Peyer's patch (tissue), 4 donors: ENCODE data around the gene CSGALNACT2. TPM values are rescaled to one million over a fixed set of nuclear protein-coding genes. Genes with fewer than 3 reads are reported as not detected.

Experiments
- DNase-seq, 3 donors: peaks; one replicate each; pipeline ENCODE4 v3.0.0-alpha.2; 2017 to 2019
- H3K27ac ChIP-seq, 4 donors: fragments of 200-600 bp; sonication (generic); one replicate each; pipeline ENCODE4 v1.5.1; 2016 to 2019
- H3K27me3 ChIP-seq, 2 donors: fragments of 200-600 bp; sonication (generic); one replicate each; pipeline ENCODE4 v1.5.1; 2019
- H3K36me3 ChIP-seq, 3 donors: fragments of 200-600 bp; sonication (generic); one replicate each; pipeline ENCODE4 v1.5.1; 2016 to 2019
- H3K4me1 ChIP-seq, 4 donors: fragments of 200-600 bp; sonication (generic); one replicate each; pipeline ENCODE4 v1.5.1; 2016 to 2019
- H3K4me3 ChIP-seq, 4 donors: fragments of 200-600 bp; sonication (generic); 1 replicate in 3 of 4; 2 replicates in 1 of 4; pipeline ENCODE4 v1.5.1; 2016 to 2019; ENCODE audit warnings: mild to moderate bottlenecking in 1 of 4
- H3K9me3 ChIP-seq, 4 donors: fragments of 200-600 bp; sonication (generic); one replicate each; pipeline ENCODE4 v1.5.1; 2016 to 2019; ENCODE audit warnings: mild to moderate bottlenecking in 1 of 4
- CTCF ChIP-seq, 6 experiments: fragments of 450-650 bp in 4 of 6; fragments of 200-600 bp in 2 of 6; sonication (generic) in 1 of 6; IDR thresholded peaks; one replicate each; pipeline ENCODE4 v1.5.1; 2017 to 2019; ENCODE audit warnings: antibody characterized with exemption in 6 of 6, mild to moderate bottlenecking in 3 of 6, moderate library complexity in 1 of 6
- POLR2A ChIP-seq, 2 donors: fragments of 450-650 bp; IDR thresholded peaks; one replicate each; pipeline ENCODE4 v1.5.1; 2017; ENCODE audit warnings: antibody characterized with exemption in 2 of 2, mild to moderate bottlenecking in 2 of 2, moderate library complexity in 2 of 2
- total RNA-seq, 4 donors: library from RNA; depleted of rRNA; stranded (reverse); fragments of >200 nt; gene quantifications; one replicate each; pipeline ENCODE4 v1.1.0, GENCODE V29; 2016

Gene CSGALNACT2
- total RNA-seq, 4 donors from 2014 or later: 5.8 to 24.8 (median 7.9) TPM

DNA sequence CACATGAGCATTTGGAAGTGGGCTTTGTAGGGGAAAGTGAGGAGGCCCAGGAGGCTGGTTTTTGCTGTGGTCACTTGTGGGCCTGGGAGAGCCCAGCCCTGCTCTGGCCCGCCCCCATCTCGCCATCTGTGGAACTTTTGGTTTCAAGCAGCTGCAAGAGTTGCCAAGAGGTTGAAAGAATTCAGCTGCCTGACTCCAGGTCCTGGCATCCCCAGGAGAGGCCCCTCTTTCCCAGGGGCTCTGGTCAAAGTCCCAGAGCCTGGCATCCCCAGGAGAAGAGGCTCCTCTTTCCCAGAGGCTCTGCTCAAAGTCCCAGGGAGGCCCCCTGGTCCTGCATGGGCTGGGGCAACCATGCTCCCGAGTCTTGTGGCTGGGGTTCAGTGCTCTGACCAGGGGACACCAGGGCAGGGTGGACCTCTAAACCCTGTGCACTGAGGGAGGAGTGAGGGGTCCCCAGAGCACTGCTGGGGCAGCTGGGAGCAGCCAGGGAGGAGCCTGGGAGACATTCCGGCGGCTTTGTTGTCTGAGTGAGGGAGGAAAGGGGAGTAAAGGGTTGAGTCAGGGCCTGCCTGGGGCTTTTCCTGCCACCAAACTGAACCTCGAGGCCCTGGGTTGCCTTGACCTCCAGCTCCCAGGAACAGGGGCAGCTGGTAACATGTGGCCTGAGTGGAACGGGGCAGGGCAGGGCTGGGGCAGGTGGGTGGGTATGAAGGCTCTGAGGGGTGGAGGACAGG lies 27.7 kb upstream of the CSGALNACT2 start:
- no peak for DNase-seq
- Histone ChIP-seq H3K9me3 (no peaks in the 10 kb centered on the region), H3K4me3 (no peak overlapping the region), H3K27ac (no peak overlapping the region), H3K4me1 (peaks cover 0 to 5% (median 1%) of the 10 kb centered on the region in 4 donors), H3K36me3 (no peaks in the 10 kb centered on the region), H3K27me3 (no peaks in the 10 kb centered on the region)
- no peak for TF ChIP-seq POLR2A (IDR thresholded peaks at IDR 0.05)
- TF ChIP-seq CTCF (IDR thresholded peaks at IDR 0.05): no peak

DNA sequence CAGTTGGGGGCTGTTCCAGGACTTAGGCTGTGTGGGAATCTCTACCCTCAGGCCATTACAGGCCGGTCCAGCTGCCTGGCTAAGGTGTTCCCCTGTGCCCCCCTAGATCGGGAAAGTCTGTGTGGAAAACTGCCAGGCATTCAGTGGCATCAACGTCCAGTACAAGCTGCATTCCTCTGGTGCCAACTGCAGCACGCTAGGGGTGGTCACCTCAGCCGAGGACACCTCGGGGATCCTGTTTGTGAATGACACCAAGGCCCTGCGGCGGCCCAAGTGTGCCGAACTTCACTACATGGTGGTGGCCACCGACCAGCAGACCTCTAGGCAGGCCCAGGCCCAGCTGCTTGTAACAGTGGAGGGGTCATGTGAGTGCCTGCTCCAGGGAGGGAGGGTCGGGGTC lies 27.1 kb upstream of the CSGALNACT2 start:
- no peak overlapping the region for H3K4me3 ChIP-seq
- H3K27ac ChIP-seq: no peak overlapping the region
- H3K9me3 ChIP-seq: no peaks in the 10 kb centered on the region
- TF ChIP-seq POLR2A (IDR thresholded peaks at IDR 0.05) (no peak), CTCF (IDR thresholded peaks at IDR 0.05) (no peak)
- H3K36me3 ChIP-seq: no peaks in the 10 kb centered on the region
- H3K27me3 ChIP-seq: no peaks in the 10 kb centered on the region
- no peaks in the 10 kb centered on the region for H3K4me1 ChIP-seq
- DNase-seq: no peak

DNA sequence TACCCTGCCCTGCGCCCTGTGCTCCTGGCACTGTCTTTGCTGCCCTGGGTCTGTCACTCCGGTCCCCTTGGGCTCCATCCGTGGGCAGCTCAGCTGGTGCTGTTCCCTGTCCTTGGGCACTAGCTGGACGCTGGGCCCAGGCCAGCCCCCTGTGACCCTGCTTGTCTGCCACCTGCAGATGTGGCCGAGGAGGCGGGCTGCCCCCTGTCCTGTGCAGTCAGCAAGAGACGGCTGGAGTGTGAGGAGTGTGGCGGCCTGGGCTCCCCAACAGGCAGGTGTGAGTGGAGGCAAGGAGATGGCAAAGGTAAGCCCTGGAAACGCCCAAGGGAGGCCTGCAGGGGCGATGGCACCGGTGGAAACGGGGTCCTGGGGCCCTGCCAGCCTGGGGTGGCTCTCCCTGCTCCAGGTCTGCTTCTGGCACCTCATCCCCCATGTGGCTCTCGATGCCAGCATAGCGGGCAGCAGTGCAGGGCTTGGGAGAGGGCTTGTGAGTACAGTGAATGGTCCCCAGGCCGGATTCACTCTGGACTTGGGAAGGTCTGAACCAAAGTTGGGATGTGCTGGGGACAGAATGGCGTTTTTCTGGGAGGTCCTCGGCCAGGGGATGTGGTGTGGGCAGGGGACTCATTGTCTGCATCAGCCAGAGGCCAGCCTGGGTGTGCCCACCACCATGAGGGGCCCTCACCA lies 26.2 kb upstream of the CSGALNACT2 start:
- H3K36me3 ChIP-seq: no peaks in the 10 kb centered on the region
- DNase-seq: no peak
- TF ChIP-seq POLR2A (IDR thresholded peaks at IDR 0.05) (no peak), CTCF (IDR thresholded peaks at IDR 0.05) (no peak)

GRCh38 chr10:43112608-43112961 lies 25.7 kb upstream of the CSGALNACT2 start:
- H3K9me3 ChIP-seq: no peaks in the 10 kb centered on the region
- DNase-seq: no peak
- no peak overlapping the region for H3K4me3 ChIP-seq
- H3K4me1 ChIP-seq: no peaks in the 10 kb centered on the region
- H3K36me3 ChIP-seq: no peaks in the 10 kb centered on the region
- no peaks in the 10 kb centered on the region for H3K27me3 ChIP-seq
- TF ChIP-seq POLR2A (IDR thresholded peaks at IDR 0.05) (no peak), CTCF (IDR thresholded peaks at IDR 0.05) (no peak)
- no peak overlapping the region for H3K27ac ChIP-seq

More for the DNA sequence above, 26.2 kb upstream of the CSGALNACT2 start:
- Histone ChIP-seq H3K4me3 (no peak overlapping the region), H3K27ac (no peak overlapping the region), H3K27me3 (no peaks in the 10 kb centered on the region), H3K9me3 (no peaks in the 10 kb centered on the region), H3K4me1 (no peaks in the 10 kb centered on the region)

- Histone ChIP-seq H3K4me3 (no peak overlapping the region), H3K27ac (no peak overlapping the region), H3K4me1 (no peaks in the 10 kb centered on the region), H3K27me3 (no peaks in the 10 kb centered on the region), H3K36me3 (no peaks in the 10 kb centered on the region), H3K9me3 (no peaks in the 10 kb centered on the region)
- peak in 1 of 3 donors; percentile 42 for DNase-seq
- TF ChIP-seq POLR2A (IDR thresholded peaks at IDR 0.05): no peak
- TF ChIP-seq CTCF (IDR thresholded peaks at IDR 0.05): no peak
These were observed 24.8 kb upstream of the CSGALNACT2 start for GRCh38 chr10:43113201-43114087.
